SKM-1 treated with dmso at 0.1 percent for 144 hours (cell line): ENCODE measurements around the gene HSD17B8.
A peak's percentile ranks its signal among the peaks of the same experiment; 100 is the strongest.

Experiments used
- DNase-seq: peaks from one replicate; lab custom pipeline; 2025; ENCODE audit not compliant: unreplicated experiment; lab: John Stamatoyannopoulos, UW

The HSD17B8 gene

DNA sequence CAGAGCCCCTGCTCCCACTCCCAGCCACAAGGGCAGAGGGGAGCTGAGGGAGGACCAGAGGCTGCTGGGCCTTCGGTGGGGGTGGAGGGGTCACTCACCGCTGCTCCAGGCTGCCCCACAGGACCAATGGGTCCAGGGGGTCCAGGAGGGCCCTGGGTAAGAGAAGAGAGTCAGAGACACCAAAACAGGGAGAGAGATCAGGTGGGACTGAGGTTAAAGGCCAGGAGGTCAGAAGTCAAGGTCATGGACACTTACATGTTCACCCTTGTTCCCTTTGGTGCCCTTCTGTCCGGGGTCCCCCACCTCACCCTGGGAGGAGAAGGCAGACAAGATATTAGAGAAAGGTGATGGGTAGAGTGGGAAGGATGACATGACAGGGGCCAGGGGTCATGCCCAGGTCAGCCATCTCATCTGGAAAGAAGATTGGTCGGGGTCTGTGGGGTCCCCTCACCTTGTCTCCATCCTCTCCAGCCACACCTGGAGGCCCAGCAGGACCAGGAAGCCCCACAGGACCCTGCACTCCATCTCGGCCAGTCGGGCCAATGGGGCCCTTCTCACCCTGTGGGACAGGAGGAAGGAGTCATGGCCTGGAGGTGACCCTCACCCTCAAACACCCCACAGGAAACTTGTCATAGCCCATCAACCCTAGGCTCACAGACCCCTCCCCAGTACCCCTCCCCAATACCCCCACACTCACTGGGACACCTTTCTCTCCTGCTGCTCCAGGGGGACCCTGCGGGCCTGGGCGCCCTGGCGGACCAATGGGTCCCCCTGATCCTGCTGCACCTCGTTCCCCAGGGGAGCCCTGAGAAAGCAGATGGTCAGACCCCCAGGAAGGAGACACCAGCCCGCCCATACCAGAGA, 33.2 kb upstream of the HSD17B8 start:
- no peak for DNase-seq

DNA sequence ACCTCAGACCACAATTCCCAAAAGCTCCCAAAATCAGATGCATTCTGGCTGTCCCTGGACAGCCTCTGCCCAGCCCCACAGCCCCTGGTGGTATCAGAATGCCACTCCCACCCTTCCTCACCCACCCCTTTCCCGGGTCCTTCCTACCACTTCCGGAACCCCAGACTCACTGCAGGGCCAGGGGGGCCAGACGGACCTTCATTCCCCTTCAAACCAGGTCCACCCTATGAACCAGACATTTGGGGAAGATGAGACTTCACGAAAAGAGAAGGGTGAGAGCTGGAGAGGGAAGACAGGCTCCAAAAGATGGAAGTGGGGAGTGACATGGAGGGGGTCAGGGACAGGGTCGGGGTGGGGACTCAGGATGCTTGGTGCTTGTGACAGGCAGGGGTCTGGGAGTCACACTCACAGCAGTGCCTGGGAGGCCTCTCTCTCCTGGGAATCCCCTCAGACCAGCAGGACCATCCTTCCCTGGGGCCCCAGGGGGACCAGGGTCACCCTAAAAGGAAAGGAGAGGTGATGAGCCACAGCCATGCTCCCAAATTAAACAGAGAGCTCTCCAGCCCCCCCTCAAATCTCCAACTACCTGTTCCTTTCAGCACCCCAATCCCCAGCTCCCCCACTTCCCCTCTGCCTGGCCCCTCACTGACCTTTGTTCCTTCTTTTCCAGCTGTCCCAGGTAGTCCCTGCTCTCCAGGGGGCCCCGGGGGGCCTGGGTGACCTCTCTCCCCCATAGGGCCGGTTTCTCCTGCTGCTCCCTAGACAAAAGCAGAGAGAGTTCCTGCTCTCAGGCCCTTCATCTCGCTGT, 32.4 kb upstream of the HSD17B8 start:
- no peak for DNase-seq

DNA sequence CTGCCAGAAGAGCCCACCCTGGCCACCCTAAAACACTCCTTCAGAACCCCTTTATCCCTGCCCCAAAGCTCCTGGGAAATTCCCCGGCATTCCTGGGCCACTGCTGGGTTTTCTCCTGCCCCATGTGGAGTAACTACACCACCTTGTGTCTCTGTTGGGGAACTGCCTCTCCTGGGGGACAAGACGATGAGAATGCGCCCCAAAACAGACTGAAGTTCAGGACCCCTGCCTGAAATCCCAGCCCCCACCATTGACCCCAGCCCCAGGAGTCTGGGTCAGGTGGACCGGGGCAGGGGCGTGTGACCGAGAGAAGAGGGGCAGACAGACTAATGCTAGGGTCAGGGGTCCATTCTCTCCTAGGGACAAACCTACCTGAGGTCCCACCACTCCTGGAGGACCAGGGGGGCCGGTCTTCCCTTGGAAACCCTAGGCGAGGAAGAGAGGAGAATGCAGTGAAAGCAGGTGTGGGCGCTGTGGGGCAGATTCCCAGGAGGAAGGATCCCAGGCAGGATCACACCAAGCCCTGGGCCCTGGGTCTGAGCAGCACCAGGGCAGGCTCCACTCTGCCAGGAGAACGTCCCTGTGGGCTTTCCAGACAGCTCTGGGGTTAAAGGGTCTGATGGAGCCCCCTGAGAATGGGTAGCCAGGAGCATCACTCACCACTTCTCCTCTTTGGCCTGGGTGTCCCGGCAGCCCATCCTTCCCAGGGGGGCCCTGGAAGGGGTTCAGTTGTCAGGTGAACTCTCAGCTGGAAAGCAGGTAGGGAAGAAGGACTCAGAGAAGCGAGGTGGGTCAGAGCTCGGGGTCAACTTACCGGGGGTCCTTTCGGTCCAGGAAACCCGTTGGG, 31.5 kb upstream of the HSD17B8 start:
- no peak for DNase-seq

DNA sequence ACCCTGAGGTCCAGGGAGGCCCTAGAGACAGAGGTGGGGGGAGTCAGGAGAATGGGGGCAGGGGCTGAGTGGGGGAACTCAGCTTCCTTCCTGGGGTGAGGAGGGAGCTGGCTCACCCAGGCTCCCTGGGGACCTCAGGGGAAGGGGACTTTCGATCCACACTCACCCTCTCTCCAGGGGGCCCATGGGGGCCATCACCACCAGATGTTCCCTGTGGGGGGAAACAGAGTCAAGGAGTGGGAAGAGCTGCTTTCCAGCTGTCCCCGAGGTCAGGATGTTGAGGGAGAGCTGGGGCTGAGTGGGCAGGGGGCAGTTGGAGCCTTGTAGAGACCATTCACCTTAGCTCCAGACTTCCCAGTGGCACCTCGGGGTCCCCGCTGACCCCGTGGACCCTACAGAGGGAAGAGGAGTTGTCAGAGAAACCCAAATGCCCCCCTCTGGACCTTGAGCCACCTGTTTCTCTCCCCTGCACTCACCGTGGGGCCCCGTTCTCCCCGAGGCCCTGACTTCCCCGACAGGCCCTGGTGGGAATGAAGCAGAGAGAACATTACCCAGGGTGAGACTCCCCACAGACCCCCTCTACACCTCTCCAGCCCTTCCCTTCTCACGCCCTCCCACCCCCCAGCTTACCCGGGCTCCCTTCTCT, 30.8 kb upstream of the HSD17B8 start:
- DNase-seq: no peak

DNA sequence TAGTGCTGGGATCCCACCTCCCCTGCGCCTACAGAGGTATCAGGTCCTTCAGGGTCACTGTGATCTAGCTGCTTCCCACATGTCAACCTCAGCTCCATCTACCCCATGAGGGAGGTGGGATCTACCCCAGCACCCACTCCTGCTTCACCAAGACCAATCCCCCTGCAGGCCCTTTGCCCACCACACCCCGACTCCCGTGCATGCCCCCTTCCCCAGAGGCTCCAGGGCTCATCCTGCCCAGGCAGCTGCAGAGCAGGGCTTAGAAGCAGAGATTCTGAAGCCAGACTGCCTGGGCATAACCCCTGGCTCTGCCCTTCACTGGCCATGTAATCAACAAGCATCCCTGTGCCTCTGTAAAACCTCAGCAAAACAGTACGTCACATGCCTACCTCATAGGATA, 29.7 kb upstream of the HSD17B8 start:
- no peak for DNase-seq

DNA sequence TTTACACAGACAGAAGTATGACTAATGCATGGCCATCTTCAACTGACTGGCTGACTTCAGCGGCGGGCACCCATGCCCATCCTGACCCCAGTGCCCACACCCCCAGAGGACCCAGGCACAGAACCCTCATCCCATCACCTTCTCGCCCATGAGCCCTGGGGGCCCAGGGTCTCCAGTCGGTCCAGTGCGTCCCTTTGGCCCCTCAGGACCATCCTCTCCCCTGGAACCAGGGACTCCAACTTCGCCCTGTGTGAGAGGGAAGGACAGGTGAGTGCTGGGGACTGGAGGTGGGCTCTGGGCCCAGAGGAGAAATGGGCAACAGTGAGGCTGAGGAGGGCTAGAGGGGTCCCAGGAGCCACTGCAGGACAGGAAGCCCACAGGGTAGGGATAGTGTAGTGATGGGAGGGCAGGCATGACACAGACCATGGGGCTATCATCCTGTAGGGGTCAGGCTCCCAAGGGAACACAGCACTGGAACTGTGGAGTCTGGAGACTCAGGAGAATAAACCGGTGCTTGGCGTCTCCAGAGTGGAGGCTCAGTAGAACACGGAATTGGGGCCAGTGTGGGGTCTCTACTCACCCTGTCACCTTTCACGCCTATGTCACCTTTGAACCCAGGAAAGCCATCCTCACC, 28.9 kb upstream of the HSD17B8 start:
- DNase-seq: no peak

DNA sequence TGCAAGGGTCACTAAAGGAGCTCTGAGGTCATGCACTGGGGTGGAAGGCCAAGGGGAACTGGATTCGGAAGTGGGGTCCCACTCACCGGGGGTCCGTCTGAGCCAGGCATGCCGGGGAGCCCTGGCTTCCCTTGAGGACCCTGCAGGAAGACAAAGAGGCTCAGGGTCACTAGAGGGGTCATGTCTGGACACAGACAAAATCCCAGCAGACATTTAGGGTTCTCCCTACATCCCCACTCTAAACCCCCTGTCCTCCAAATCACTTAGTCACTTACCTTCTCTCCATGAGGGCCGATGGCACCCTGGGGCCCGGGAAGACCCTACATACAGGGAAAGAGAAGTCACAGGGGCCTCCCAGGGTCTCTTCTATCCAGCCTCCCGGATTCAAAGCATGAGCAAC, 27.5 kb upstream of the HSD17B8 start:
- no peak for DNase-seq

DNA sequence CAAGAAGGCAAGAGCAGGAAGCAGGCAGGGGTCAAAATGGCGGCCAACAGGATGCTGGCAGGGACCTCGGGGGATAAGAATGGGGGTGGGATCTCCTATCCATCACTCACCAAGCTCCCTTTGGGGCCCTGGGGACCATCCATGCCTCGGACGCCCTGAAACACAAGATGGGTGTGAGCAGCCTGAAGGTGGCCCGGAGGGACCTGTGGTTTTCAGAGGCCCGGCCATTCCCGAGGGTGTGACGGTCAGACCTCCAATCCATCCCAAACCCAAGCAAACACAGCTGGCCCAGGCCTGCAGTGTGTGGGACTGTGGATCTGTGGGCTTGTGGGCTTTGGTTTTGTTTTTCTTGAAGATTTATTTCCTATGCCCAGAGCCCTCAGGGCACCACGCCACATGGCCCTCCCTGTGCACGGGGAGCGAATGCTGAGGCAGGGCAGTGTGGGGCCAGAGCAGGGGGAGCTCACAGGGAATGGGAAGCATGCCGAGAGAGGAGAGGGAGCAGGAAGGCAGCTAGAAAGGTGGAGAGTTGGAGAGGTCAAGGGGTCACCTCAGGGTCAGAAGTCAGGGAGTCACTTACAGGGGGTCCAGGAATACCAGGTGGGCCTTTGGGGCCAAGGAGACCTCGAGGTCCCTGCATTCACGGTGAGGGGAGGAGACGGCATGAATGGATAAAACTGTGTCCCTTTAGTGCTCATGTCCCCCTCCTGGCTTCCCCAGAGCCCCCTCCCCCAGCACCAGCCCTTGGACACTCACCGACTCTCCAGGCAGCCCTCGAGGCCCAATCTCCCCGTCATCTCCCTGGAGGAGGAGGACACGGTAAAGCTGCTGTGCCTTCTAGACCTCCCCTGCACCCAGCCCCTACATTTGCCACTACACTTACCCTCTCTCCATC, 26.7 kb upstream of the HSD17B8 start:
- DNase-seq: no peak

DNA sequence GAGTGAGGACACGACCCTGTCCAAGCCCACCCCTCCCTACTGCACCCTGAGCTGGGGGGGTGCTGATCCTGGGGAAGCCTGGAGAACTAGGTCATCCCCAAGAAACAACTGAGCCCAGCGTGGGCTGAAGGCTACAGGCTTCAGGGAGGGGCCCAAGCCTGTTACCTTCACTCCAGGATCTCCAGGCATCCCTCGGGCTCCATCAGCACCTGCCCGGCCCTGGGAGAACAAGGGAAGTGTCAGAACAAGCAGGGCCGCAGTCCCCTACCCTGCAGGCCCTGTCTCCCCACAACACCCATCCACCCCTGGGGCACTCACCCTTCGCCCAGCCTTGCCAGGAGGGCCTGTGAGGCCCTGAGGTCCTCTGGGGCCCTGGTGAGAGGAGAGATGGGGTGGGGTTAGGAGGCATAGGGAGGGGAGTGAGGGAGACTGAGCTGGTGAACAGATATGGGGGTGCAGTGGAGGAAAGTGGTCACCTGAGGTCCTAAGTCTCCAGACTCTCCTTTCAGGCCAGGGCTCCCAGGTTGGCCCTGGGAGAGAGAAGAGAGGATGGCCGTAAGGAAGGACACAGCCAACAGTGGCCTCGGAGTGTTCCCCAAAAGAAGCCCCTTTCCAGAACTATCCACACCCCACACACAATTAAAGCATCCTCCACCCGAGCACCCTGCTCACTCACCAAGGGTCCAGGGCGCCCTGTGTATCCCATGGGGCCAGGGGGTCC, 25.5 kb upstream of the HSD17B8 start:
- DNase-seq: no peak

DNA sequence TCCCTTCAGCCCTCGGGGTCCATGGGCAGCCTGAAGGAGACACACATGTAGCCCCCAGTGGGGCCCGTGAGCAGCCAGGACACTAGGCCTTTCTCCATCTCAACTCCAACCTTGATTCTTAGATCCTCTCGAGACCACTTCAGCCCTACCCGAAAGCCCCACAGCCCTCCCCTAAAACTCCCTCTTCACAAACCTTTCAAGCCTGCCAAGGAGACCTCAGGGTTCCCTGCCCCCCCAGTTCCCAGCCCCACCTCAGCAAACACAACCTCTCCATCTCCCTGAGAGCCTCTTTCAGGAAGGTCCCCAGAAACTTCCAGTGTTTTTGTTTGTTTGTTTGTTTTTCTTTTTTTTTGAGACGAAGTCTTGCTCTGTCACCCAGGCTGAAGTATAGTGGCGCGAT, 23.3 kb upstream of the HSD17B8 start:
- DNase-seq: no peak

DNA sequence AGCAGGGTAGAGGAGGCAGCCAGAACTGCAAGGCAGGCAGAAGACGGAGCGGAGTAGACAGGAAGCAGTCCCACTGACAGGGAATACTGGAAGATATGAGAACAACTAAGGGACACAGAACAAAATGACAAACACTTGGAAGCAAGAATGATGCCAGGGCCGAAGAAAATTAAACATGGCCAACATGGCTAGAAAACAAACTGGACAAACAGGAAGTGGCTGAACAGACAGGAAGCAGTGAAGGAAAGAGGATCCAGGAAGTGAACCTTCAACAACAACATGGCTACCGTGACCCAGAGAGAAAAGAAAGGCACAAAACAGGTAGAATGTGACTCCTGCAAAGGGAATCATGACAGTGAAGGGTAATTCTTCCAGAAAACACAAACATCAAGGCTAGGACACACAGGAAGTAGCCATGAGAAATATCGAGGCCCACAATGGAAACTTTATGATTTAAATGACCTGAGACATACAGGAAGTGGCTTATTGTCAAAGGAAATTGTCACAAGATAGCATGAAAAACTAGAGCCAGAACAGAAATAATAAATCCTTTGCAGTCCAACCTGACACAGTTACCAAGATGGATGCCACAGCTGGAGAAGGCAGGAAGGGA, 21.3 kb upstream of the HSD17B8 start:
- peak; percentile 11 for DNase-seq

DNA sequence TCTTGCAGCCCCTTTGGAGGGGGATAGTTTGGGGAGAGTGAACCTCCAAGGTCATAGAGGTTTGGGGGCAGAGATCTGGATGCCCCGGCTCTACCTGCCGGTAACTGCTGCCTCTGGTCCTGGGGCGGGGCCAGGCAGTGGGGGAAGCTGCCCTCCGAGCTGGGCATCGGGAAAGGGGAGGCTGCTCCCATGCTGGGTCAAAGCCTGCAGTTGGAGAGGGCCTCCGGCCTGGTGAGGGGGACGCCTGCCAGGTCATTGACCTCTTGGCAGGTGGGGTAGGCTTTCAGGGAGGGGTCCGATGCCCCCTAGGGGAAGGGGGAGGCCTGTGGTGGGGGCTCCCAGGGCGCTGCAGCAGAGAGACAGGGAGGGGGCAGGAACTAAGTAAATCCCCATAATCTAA, 19.3 kb upstream of the HSD17B8 start:
- DNase-seq: no peak

DNA sequence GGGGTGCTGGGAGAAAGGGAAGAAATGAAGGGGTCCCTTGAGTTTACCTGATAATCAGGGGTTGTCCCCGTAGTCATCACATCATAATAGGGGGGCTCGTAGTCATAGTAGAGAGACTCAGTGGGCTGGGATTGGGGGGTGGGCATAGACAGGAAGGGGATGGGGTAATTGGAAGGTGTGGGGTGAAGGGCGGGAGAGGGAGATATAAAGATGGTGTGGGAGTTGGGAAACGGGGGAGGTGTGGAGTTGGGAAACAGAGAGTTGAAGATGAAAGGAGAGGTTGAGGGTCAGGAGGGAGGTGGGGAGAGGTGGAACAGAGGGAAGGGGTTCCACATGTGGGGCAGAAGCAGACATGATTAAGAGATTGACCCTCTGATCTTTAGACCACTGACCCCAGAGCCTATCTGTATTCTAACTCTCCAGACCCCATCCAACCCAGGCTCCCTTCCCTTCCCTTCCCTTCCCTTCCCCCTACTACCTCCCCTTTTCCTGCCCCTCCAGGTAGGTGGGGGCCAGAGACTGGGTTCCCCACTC, 18.7 kb upstream of the HSD17B8 start:
- no peak for DNase-seq

DNA sequence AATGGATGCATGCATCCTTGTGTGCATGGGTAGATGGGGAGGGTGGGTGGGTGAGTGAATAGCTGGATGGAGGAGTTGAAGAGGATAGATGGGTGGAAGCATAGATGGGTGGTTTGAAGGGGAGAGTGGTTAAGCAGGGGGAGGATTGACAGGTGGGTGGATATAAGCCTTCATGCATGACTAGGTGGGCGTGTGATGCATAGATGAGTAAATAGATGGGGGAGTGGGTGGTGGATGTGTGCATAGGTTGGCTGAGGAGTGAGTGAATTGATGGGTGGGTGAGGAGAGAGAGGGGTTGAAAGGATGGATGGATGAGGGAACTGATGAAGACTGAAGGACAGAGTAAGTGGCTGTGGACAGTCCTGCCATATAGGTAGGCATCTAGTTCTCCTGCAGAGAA, 16.6 kb upstream of the HSD17B8 start:
- no peak for DNase-seq

DNA sequence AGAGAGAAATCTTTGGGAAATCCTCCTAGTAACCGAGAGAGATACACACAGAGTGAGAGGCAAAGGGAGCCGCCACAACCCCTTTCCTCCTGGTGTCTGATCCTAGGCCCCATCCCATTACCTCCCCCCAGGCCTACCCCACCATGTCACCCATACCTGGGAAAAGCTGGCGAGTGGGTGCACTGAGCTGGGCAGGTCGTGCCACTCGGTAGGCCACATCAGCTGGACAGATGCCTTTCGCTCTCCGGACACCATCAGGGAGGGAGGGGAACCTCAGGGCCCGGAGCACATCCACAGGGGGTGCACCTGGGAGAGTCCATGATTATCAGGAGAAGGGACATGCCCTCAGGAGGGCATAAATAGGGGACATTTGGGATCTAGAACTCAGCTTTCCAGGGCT, 15.3 kb upstream of the HSD17B8 start:
- DNase-seq: no peak

DNA sequence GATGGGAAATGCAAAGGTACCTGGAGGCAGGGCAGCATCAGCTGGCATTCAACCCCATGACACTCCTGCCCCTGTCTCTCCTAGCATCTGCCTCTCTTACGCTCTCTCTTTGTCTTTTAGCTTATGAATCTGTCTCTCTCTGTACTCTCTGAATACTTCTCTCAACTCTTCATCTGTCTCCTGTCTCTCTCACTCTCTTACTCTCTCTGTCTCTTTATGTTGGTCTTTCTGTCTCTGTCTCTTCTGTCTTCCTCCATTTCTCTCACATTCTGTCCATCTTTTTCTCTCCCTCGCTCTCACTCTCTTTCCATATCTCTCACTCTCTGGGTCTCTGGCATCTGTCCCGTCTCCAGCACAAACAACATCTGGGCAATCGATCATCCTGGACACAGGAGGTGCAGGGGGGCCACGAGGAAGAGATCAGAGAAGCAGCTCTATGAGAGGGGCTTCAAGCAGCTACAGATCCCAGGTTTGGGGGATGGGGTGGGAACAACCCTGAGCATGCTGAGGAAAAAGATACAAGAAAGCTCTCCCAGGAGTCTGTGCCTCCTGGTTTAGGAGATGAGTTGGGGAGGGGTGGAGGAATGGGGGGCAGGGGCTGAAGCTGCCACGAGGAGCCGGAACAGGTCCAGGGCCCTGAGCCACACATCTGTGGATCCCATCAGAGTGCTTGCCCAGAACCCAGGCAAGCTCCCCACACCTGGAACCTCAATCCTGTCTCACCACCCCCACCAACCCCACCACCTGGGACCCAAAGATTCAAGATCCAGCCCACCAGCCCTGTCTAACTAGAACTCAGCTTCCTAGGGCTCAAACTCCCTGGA, 14.6 kb upstream of the HSD17B8 start:
- DNase-seq: no peak

DNA sequence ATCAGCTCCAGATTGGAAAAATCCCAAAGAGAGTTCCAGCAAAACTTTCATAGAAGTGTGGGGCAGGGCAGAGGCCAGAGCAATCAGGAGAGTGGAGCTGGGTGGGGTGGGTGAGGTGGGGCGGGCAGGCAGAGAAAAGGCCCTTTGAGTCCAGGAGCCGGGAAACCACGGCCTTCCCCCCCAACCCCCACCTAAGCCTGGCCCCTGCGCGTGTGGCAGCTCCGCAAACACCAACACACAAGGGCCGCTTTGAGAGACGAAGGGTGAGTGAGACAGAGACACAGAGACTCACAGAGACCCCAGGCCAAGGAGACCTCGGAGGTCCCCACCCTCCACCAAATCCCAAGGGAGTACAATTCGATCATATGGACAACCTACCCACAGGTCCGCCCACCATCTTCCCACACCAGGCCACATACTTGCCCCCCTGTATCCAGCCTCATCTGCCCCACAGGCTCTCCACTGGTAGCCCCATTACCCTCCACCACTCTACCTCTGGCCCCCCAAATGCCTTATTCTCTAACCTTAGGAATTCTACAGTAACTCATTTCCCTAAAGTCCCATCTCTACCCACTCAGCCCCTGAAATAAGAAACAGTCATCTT, 13.8 kb upstream of the HSD17B8 start:
- no peak for DNase-seq
